K562 (cell line): ENCODE measurements around the gene GCNA. TPM values are rescaled to one million over a fixed set of nuclear protein-coding genes. Genes with fewer than 3 reads are reported as not detected.

Experiments used
- TFAP4 ChIP-seq: sonication (generic); formaldehyde crosslinking; IDR thresholded peaks from 2 replicates; pipeline ENCODE4 v1.8.0; 2022; ENCODE audit warnings: missing genetic modification reagents, mild to moderate bottlenecking, moderate library complexity, borderline replicate concordance
- polyA plus RNA-seq, 8 experiments: library from polyadenylated mRNA; depleted of rRNA in 4 of 8; stranded (reverse) in 5 of 8; unstranded in 3 of 8; fragments of >200 nt; fragmentation: Nextera tagmentation in 2 of 8; fragmentation: Illumina TruSeq in 1 of 8; extraction: Ambion mirVana in 2 of 8; extraction: Trizol in 1 of 8; gene quantifications; 2 replicates each; pipeline versions ENCODE4 v1.2.1 to v1.2.3, GENCODE V29; 2011 to 2014; ENCODE audit warnings: inconsistent platforms in 1 of 8, missing spikeins in 1 of 8
- total RNA-seq, 7 experiments: library from RNA; depleted of rRNA in 6 of 7; stranded (reverse); fragments of >200 nt in 6 of 7; fragmentation: Illumina TruSeq in 2 of 7; extraction: Trizol in 2 of 7; gene quantifications; 2 replicates each; pipeline versions ENCODE4 v1.2.1 to v1.2.3, GENCODE V29; 2011 to 2021; ENCODE audit warnings: low replicate concordance in 1 of 7
- TF ChIP-seq, protein P1 (sequence below): fragments of 450-650 bp; conservative IDR thresholded peaks from 2 replicates; pipeline ENCODE4 v1.6.1; 2016; ENCODE audit warnings: missing genetic modification characterization, low read depth, mild to moderate bottlenecking, missing compliant biosample characterization, moderate library complexity
- TF ChIP-seq, protein P2 (sequence below): fragments of 150-350 bp; IDR thresholded peaks from 2 replicates; pipeline ENCODE4 v1.6.1; 2014; ENCODE audit warnings: low read depth, mild to moderate bottlenecking, low read length, borderline replicate concordance
- TF ChIP-seq, protein P3 (sequence below): sonication (generic); formaldehyde crosslinking; IDR thresholded peaks from 2 replicates; pipeline ENCODE4 v1.9.0; 2022; ENCODE audit warnings: mild to moderate bottlenecking, missing genetic modification reagents

Gene GCNA
- total and polyA plus RNA-seq, 9 of the 15 experiments (the other 6 are each of a cell fraction or from before 2014, with no cell fraction given), result 0.27 to 1.5 (median 0.86) TPM

DNA sequence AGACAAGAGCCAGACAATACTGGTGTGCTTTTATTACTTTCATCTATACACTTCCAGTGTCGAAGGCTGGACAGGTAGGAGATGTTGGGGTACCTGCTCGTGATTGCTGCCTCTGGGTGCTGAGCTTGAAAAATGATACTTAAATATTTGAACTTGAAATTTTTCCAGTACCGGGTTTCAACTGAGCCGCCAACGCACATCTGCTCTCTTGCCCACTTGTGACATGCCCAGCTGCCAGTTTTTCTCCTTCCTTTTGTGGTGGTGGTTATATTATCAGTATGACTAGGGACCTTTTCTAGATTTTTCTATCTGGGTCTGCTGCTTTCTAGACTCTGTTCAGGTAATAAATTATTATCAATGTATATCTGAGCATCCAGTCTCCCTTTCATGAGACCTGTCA, 42.0 kb upstream of the GCNA start (continued):
- TF ChIP-seq, protein P1, sequence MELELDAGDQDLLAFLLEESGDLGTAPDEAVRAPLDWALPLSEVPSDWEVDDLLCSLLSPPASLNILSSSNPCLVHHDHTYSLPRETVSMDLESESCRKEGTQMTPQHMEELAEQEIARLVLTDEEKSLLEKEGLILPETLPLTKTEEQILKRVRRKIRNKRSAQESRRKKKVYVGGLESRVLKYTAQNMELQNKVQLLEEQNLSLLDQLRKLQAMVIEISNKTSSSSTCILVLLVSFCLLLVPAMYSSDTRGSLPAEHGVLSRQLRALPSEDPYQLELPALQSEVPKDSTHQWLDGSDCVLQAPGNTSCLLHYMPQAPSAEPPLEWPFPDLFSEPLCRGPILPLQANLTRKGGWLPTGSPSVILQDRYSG (tag), result no peak
- TF ChIP-seq, protein P2, sequence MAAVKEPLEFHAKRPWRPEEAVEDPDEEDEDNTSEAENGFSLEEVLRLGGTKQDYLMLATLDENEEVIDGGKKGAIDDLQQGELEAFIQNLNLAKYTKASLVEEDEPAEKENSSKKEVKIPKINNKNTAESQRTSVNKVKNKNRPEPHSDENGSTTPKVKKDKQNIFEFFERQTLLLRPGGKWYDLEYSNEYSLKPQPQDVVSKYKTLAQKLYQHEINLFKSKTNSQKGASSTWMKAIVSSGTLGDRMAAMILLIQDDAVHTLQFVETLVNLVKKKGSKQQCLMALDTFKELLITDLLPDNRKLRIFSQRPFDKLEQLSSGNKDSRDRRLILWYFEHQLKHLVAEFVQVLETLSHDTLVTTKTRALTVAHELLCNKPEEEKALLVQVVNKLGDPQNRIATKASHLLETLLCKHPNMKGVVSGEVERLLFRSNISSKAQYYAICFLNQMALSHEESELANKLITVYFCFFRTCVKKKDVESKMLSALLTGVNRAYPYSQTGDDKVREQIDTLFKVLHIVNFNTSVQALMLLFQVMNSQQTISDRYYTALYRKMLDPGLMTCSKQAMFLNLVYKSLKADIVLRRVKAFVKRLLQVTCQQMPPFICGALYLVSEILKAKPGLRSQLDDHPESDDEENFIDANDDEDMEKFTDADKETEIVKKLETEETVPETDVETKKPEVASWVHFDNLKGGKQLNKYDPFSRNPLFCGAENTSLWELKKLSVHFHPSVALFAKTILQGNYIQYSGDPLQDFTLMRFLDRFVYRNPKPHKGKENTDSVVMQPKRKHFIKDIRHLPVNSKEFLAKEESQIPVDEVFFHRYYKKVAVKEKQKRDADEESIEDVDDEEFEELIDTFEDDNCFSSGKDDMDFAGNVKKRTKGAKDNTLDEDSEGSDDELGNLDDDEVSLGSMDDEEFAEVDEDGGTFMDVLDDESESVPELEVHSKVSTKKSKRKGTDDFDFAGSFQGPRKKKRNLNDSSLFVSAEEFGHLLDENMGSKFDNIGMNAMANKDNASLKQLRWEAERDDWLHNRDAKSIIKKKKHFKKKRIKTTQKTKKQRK, result no peak
- no peak for TF ChIP-seq TFAP4 (CRISPR knock-in tag)
- TF ChIP-seq, protein P3, sequence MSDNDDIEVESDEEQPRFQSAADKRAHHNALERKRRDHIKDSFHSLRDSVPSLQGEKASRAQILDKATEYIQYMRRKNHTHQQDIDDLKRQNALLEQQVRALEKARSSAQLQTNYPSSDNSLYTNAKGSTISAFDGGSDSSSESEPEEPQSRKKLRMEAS, result no peak
